ENCODE measurements around the gene MGLL. TPM values are rescaled to one million over a fixed set of nuclear protein-coding genes. Genes with fewer than 3 reads are reported as not detected.
"Not testable (repeated sequence)": the region's sequence is repeated elsewhere in the genome, so short reads cannot be mapped to it uniquely, and the experiment has no call there.

MGLL gene
- total RNA-seq, 1 donor from 2014 or later: 35.2 TPM

- no peak for DNase-seq (ENCODE audit: low spot score)
Measured at GRCh38 chr3:127709320-127710060, 112.8 kb downstream of the MGLL start.

DNA sequence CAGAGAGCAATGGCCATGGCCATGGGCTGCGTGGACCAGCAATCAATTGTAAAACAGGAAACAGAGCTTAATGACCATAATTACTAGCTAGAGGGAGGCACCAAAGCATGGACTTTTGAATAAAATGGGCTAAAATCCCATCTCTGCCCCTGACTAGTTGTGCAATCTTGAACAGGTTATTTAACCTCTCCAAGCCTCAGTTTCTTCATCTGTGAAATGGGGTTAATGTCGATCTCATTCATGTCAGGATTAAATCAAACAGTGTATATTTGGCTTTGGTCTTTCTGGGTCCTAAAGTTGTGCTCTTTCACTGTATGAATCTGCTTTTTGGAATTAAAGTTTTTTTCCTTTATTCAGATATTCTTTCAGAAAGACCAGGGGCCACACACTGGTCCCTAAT lies 113.5 kb downstream of the MGLL start:
- DNase-seq (ENCODE audit: low spot score): no peak

GRCh38 chr3:127707851-127708411 lies 114.4 kb downstream of the MGLL start:
- peak; percentile 66 for DNase-seq (ENCODE audit: low spot score)

- no peak for DNase-seq (ENCODE audit: low spot score)
Measured at GRCh38 chr3:127706785-127707351, 115.4 kb downstream of the MGLL start.

- peak; percentile 35 for DNase-seq (ENCODE audit: low spot score)
Measured at GRCh38 chr3:127706312-127706711, 116.0 kb downstream of the MGLL start.

DNA sequence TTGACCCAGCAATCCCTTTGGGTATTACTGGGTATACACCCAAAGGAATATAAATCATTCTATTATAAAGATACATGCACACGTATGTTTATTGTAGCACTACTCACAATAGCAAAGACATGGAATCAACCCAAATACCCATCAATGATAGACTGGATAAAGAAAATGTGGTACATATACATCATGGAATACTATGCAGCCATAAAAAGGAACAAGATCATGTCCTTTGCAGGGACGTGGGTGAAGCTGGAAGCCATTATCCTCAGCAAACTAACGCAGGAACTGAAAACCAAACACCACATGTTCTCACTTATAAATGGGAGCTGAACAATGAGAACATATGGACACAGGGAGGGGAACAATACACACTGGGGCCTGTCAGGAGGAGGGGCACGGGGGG lies 117.5 kb downstream of the MGLL start:
- not testable (repeated sequence) for DNase-seq (ENCODE audit: low spot score)

GRCh38 chr3:127702151-127702578 lies 120.2 kb downstream of the MGLL start:
- DNase-seq (ENCODE audit: low spot score): no peak

- no peak for DNase-seq (ENCODE audit: low spot score)
Measured at GRCh38 chr3:127701280-127701911, 120.9 kb downstream of the MGLL start.

- no peak for DNase-seq (ENCODE audit: low spot score)
Measured at GRCh38 chr3:127700406-127700805, 121.9 kb downstream of the MGLL start.

DNA sequence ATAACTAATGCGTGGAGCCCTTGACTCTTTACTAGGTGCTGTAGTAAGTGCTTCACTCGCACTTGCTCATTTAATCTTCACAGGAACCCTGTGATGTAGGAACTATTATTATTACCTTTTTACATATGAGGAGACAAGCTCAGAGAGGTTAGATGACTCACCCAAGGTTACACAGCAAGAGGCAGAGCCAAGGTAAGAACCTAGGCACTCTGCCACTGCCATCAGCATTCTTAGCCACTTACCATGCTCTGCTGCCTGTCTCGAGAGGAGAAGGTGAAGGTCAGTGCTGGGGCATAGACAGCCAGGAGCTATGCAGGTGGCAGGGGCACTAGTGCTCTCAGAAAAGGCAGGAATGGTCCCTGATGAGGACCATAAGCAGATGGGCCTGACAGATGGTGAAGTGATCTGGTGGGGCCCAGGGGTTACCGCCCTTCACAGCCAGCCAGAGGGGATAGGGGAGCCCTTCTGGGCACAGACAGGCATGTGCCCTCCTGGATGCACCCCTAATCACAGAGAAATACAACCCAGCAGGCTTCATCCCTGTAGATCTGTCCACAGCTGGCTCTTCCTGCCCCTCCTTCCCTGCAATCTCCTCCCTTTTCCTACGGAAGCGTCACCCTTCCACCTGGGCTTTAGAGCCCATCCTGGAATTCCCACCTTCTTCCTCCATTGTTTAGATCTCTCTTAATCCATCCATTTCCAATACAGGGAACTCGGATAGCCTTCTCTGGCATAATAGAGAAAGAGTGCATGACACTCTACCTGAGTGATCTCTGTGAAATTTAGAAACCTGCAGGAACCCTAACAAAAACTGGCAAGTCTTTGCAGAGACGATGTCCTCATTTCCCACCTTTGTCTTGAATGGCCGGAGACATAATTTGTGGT lies 122.7 kb downstream of the MGLL start:
- DNase-seq (ENCODE audit: low spot score): no peak

- DNase-seq (ENCODE audit: low spot score): no peak
Measured at GRCh38 chr3:127698691-127699415, 123.5 kb downstream of the MGLL start.

GRCh38 chr3:127698286-127698685 lies 124.0 kb downstream of the MGLL start:
- no peak for DNase-seq (ENCODE audit: low spot score)

- DNase-seq (ENCODE audit: low spot score): peak; percentile 88
Measured at GRCh38 chr3:127697551-127698240, 124.6 kb downstream of the MGLL start.

DNA sequence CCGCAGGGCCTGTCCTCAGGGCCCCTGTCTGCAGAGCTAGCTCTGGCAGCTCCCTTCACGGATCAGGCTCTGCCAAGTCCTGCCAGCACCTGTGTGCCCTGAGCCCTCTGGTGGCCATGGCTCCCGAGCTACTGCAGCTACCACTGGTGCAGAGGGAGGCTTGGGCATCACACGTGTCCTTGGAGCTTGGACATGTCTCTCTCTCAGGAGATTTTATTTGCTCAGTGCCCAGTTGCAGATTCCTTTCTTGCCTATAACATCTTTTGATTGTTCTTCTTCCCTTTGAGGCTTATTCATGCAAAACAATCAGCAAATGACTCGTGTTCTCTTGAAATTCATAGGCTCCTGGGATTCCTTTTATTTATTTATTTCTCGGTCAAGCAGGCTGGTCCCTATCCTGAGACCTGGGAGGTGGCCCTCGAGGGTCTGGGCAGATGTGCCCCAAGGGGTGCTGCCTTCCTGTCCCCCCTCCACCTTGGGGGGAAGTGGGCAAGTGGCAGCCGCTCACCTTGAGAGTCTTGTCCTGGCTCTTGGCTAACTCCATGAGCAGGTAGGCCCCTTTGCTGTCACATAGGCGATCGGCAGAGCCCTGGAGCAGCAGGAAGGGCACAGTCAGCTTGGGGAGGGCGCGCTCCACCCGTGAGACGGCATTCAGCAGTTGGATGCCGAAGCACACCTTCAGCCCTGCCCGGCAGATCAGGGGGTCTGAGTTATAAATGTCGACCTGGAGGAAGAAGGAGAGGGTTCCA lies 127.7 kb downstream of the MGLL start:
- no peak for DNase-seq (ENCODE audit: low spot score)

DNA sequence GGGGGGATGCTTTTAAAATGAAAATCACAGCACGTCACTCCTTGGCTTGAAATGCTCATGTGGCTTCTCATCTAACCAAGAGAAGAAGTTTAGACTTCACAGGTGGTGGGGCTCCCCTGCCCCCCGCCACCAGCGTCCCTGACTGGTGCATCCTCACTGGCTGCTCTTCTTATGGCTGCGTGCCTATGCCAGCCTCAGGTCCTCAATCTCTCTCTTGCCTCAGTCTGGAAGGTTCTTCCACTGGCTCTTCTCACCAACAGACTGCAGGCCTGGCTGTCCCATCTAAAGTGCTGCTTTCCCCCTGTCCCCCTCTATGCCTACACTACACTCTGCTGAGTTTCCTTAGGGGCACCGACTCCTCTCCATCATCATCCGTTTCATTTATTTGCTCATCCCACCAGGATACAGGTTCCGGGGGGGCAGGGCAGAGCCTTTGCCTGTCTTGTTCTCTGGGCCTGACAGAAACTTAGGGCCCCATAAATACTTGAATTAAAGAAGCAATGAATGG lies 128.9 kb downstream of the MGLL start:
- no peak for DNase-seq (ENCODE audit: low spot score)

DNA sequence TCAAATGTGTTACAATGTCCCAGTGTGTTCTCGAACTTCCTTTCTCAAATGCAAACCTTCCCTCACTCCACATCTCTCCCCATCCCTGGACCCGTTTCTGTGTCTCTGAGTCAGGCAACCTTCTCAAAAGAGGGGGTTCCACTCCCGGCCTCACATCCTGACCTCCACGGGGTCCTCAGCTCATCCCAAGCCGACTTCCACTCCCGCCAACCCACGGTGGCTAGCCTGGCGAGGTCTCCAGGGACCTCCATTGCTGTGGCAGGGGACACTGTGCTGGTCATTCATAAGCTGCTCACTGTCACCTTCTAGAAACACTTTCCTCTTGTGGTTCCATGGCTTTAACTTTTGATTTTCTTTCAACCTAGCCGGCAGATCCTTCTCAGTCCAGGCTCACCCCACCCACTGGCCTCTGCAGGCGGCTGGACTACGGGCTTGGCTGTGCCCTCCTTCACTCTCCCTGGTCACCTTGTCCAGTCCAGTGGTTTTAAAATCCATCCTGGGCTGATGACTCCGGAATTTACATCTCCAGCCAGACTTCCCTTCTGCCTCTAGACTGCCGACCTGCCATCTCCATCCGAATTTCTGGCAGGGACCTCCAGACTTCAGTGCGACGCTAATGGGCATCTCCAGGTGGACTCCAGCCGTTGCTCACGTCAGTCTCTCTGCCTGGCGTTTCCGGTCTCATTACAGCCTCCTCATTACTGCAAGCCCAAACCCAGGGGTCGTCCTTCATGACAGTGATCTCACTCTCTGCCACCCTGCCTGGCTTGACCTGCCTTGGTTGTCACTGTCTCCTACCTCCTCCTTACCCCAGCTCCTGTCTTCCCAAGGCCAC lies 129.6 kb downstream of the MGLL start:
- no peak for DNase-seq (ENCODE audit: low spot score)

DNA sequence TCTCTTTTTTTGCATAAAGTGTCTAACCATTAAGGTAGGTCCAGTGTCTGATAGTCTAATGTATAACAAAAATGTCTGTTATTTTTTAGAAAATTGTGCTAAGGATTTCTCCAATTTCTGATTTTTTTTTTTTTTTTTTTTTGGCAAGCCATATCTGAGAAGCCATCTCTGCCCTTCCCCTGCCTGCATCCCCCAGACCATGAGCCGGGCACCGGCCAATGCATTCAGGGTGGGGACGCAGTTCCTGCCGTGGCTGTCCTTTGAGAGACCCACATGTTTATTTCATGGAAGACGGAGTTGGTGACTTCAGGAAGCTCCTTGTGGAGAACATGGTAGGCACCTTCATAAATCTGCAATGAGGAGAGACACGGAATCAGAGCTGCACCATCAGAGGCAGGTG lies 130.3 kb downstream of the MGLL start:
- no peak for DNase-seq (ENCODE audit: low spot score)

GRCh38 chr3:127691489-127691888 lies 130.8 kb downstream of the MGLL start:
- DNase-seq (ENCODE audit: low spot score): no peak

Measured in umbilical cord (tissue), 2 donors.